GM19023 (cell line): ENCODE data around the gene DNAH11.

ENCODE experiments used
- ATAC-seq: cut with Tn5 transposase; IDR thresholded peaks from one replicate; pipeline ENCODE4 v1.9.1; 2021; ENCODE audit warnings: mild to moderate bottlenecking, moderate library complexity; ENCODE audit not compliant: unreplicated experiment

DNAH11 gene

GRCh38 chr7:21948364-21948763 is 405.5 kb downstream of the DNAH11 start:
- no peak for ATAC-seq

- no peak for ATAC-seq
Observed at GRCh38 chr7:21948887-21949540, 406.2 kb downstream of the DNAH11 start.
